ENCODE data around the gene FCAR. TPM values are rescaled to one million over a fixed set of nuclear protein-coding genes. Genes with fewer than 3 reads are reported as not detected.
A peak's percentile ranks its signal among the peaks of the same experiment; 100 is the strongest.
"Not testable (repeated sequence)": the region's sequence is repeated elsewhere in the genome, so short reads cannot be mapped to it uniquely, and the experiment has no call there.

Gene FCAR
- total RNA-seq, 1 donor from 2014 or later: 3.2 TPM

GRCh38 chr19:54881884-54882283 lies 7.8 kb downstream of the FCAR start:
- H3K27me3 ChIP-seq: peaks cover 14% of the 10 kb centered on the region

DNA sequence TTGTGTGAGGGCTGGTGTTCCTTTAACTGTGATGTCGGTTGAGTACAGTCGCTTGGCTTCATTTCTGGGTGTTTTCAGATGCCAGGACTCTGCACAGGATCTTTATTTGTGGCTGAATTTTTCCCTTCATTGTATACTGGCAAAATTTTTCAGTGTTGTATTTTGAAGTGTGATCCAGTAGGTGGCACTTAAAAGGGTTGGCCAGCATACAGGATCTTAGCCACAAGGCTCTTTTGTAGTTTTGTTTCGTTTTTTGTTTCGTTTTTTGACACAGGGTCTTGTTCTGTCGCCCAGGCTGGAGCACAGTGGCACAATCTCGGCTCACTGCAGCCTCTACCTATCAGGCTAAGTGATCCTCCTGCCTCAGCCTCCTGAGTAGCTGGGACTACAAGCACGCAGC lies 8.7 kb downstream of the FCAR start:
- TF ChIP-seq, protein P1, sequence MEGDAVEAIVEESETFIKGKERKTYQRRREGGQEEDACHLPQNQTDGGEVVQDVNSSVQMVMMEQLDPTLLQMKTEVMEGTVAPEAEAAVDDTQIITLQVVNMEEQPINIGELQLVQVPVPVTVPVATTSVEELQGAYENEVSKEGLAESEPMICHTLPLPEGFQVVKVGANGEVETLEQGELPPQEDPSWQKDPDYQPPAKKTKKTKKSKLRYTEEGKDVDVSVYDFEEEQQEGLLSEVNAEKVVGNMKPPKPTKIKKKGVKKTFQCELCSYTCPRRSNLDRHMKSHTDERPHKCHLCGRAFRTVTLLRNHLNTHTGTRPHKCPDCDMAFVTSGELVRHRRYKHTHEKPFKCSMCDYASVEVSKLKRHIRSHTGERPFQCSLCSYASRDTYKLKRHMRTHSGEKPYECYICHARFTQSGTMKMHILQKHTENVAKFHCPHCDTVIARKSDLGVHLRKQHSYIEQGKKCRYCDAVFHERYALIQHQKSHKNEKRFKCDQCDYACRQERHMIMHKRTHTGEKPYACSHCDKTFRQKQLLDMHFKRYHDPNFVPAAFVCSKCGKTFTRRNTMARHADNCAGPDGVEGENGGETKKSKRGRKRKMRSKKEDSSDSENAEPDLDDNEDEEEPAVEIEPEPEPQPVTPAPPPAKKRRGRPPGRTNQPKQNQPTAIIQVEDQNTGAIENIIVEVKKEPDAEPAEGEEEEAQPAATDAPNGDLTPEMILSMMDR (IDR thresholded peaks at IDR 0.05): no peak
- intact Hi-C loops (cut with DNase I): no loop called here
- Histone ChIP-seq H3K36me3 (no peaks in the 10 kb centered on the region), H3K27ac (no peak overlapping the region), H3K4me3 (no peak overlapping the region), H3K4me1 (no peaks in the 10 kb centered on the region), H3K9me3 (no peaks in the 10 kb centered on the region), H3K27me3 (peaks cover 14% of the 10 kb centered on the region)
- ATAC-seq (peak; percentile 13), DNase-seq (no peak)

More at GRCh38 chr19:54881884-54882283, 7.8 kb downstream of the FCAR start:
- H3K4me1 ChIP-seq: no peaks in the 10 kb centered on the region
- H3K27ac ChIP-seq: no peak overlapping the region
- no peak overlapping the region for H3K4me3 ChIP-seq
- intact Hi-C loops (cut with DNase I): no loop called here
- ATAC-seq (no peak), DNase-seq (no peak)
- no peaks in the 10 kb centered on the region for H3K36me3 ChIP-seq
- no peaks in the 10 kb centered on the region for H3K9me3 ChIP-seq
- TF ChIP-seq, protein P1 (IDR thresholded peaks at IDR 0.05): no peak

DNA sequence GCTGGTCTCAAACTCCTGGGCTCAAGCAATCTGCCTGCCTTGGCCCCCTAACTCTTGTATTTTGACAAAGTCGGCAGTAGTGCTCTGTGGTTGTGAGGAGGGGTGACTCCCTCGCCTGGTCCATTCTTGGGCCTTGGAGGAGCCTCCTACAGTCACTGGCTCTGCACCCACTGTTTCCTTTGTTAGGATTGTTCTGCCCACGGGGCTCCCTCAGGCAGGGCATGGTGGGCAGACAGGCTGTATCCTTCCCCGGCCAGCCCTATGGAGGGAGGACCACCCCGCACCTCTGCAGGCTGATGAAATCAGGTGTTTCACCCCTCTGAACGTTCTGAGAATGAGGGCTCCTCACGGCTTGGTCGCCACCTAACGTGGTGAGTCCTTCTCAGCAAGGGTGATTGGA lies 9.2 kb downstream of the FCAR start:
- H3K9me3 ChIP-seq: no peaks in the 10 kb centered on the region
- intact Hi-C loops (cut with DNase I): no loop called here
- no peaks in the 10 kb centered on the region for H3K4me1 ChIP-seq
- TF ChIP-seq, protein P1 (IDR thresholded peaks at IDR 0.05): no peak
- ATAC-seq: no peak
- H3K36me3 ChIP-seq: no peaks in the 10 kb centered on the region
- no peak overlapping the region for H3K4me3 ChIP-seq
- DNase-seq: no peak
- H3K27ac ChIP-seq: no peak overlapping the region
- peaks cover 14% of the 10 kb centered on the region for H3K27me3 ChIP-seq

DNA sequence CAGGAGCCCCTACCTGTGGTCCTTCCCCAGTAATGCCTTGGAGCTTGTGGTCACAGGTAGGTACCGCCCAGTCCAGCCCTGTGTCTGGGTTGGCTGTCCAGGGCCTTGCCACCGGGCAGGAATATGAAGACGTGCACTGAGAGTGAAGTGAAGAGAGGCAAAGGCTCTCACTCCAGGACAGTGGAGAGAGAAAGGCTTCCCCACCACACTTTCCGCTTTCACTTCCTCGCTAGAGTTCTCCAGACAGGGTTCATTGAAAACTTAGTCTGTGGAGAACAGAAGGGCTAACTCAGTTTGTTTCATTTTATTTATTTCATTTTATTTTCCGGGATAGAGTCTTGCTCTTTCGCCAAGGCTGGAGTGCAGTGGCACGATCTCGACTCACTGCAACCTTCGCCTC lies 14.2 kb downstream of the FCAR start:
- TF ChIP-seq, protein P1 (IDR thresholded peaks at IDR 0.05): no peak
- intact Hi-C loops (cut with DNase I): no loop called here
- Histone ChIP-seq H3K27ac (no peak overlapping the region), H3K4me3 (no peak overlapping the region), H3K9me3 (no peaks in the 10 kb centered on the region), H3K36me3 (no peaks in the 10 kb centered on the region), H3K4me1 (no peaks in the 10 kb centered on the region), H3K27me3 (peaks cover 3% of the 10 kb centered on the region)
- DNase-seq (peak; percentile 18), ATAC-seq (peak; percentile 23)

DNA sequence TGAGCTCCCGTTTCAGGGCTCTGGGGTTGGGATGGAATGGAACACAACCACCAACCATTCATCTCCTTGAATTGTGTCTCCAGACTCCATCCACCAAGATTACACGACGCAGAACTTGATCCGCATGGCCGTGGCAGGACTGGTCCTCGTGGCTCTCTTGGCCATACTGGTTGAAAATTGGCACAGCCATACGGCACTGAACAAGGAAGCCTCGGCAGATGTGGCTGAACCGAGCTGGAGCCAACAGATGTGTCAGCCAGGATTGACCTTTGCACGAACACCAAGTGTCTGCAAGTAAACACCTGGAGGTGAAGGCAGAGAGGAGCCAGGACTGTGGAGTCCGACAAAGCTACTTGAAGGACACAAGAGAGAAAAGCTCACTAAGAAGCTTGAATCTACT lies 15.5 kb downstream of the FCAR start:
- H3K4me1 ChIP-seq: no peaks in the 10 kb centered on the region
- ATAC-seq (no peak), DNase-seq (peak; percentile 25)
- intact Hi-C loops (cut with DNase I): no loop called here
- no peaks in the 10 kb centered on the region for H3K36me3 ChIP-seq
- no peak overlapping the region for H3K27ac ChIP-seq
- no peaks in the 10 kb centered on the region for H3K9me3 ChIP-seq
- TF ChIP-seq, protein P1 (IDR thresholded peaks at IDR 0.05): no peak
- H3K4me3 ChIP-seq: no peak overlapping the region
- H3K27me3 ChIP-seq: peaks cover 3% of the 10 kb centered on the region

DNA sequence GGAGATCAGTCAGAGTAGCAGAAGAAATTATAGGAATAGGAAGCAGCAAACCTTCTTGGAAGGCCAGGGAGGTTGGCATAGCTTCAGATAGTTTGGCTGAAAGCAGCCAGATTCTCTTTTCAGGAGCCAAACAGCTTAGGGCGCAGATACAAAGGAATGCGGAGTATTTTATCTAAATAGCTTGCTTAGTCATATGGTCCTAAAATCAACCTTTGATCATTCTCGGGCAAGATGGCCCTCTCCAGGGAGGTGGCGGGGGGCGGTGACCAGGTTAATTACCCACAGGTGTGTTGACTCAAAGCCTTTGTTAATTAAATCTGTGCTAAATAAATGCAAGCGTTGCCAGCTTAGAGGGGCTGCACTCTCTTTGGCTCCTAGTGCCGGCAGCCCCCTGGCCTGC lies 19.4 kb downstream of the FCAR start:
- TF ChIP-seq, protein P1 (IDR thresholded peaks at IDR 0.05): no peak
- H3K9me3 ChIP-seq: no peaks in the 10 kb centered on the region
- no peak overlapping the region for H3K4me3 ChIP-seq
- ATAC-seq: no peak
- no peak overlapping the region for H3K27ac ChIP-seq
- intact Hi-C loops (cut with DNase I): no loop called here
- no peaks in the 10 kb centered on the region for H3K36me3 ChIP-seq
- H3K27me3 ChIP-seq: no peaks in the 10 kb centered on the region
- DNase-seq: peak; percentile 18
- H3K4me1 ChIP-seq: no peaks in the 10 kb centered on the region

- H3K9me3 ChIP-seq; H3K27ac ChIP-seq; intact Hi-C loops (cut with DNase I); H3K4me3 ChIP-seq; H3K4me1 ChIP-seq; ATAC-seq; H3K36me3 ChIP-seq; H3K27me3 ChIP-seq: not testable (repeated sequence)
- peak; percentile 31 for DNase-seq
Measured at GRCh38 chr19:54894106-54894505, 20.1 kb downstream of the FCAR start.

All from upper lobe of right lung (tissue), 1 donor.